Endometrial microvascular endothelial cells (primary cell): Measurements from ENCODE around the gene MTOR. TPM values are rescaled to one million over a fixed set of nuclear protein-coding genes. Genes with fewer than 3 reads are reported as not detected.
"Not testable (repeated sequence)": the region's sequence is repeated elsewhere in the genome, so short reads cannot be mapped to it uniquely, and the experiment has no call there.

Experiments used
- in situ Hi-C: cut with HindIII; loops from 2 replicates; pipeline ENCODE4 v1.10.0; 2017; ENCODE audit warnings: low sequenced_read_pairs, low pct_unique_long_range_greater_than_20kb; ENCODE audit errors: inconsistent ontology term
- total RNA-seq: library from RNA; depleted of rRNA; stranded (reverse); fragments of >200 nt; gene quantifications from one replicate; pipeline ENCODE4 v1.2.3, GENCODE V29; 2015; ENCODE audit errors: inconsistent ontology term

MTOR gene
- total RNA-seq, 1 donor from 2014 or later, result 49.7 TPM

- in situ Hi-C loops, result not testable (repeated sequence)
Observed at GRCh38 chr1:11083784-11084183, 178.6 kb downstream of the MTOR start.

- in situ Hi-C loops, result no loop called here
Observed at GRCh38 chr1:11080931-11081330, 181.4 kb downstream of the MTOR start.

- in situ Hi-C loops, result no loop called here
Observed at GRCh38 chr1:11078631-11079030, 183.7 kb downstream of the MTOR start.

GRCh38 chr1:11073398-11073797 is 189.0 kb downstream of the MTOR start:
- in situ Hi-C loops, result not testable (repeated sequence)

- in situ Hi-C loops, result no loop called here
Observed at GRCh38 chr1:11072216-11072917, 190.0 kb downstream of the MTOR start.

GRCh38 chr1:11071463-11072215 is 190.7 kb downstream of the MTOR start:
- in situ Hi-C loops, result no loop called here

GRCh38 chr1:11070876-11071275 is 191.5 kb downstream of the MTOR start:
- in situ Hi-C loops, result no loop called here

- in situ Hi-C loops, result no loop called here
Observed at GRCh38 chr1:11068600-11069473, 193.5 kb downstream of the MTOR start.

GRCh38 chr1:11067716-11068599 is 194.4 kb downstream of the MTOR start:
- in situ Hi-C loops, result no loop called here

GRCh38 chr1:11065796-11066195 is 196.6 kb downstream of the MTOR start:
- in situ Hi-C loops, result no loop called here

- in situ Hi-C loops, result no loop called here
Observed at GRCh38 chr1:11064942-11065341, 197.4 kb downstream of the MTOR start.

GRCh38 chr1:11063937-11064537 is 198.3 kb downstream of the MTOR start:
- in situ Hi-C loops, result not testable (repeated sequence)

- in situ Hi-C loops, result no loop called here
Observed at GRCh38 chr1:11062965-11063401, 199.4 kb downstream of the MTOR start.

GRCh38 chr1:11061652-11062365 is 200.5 kb downstream of the MTOR start:
- in situ Hi-C loops, result no loop called here

- in situ Hi-C loops, result no loop called here
Observed at GRCh38 chr1:11059968-11060830, 202.2 kb downstream of the MTOR start, which contains the start of gene SRM. TSS of gene SRM (minus strand) at chr1:11060018. CDS start at chr1:11059943, 75 bp downstream.

- in situ Hi-C loops, result no loop called here
Observed at GRCh38 chr1:11059155-11059967, 203.0 kb downstream of the MTOR start.
